ENCODE measurements around the gene CD300LG. TPM values are rescaled to one million over a fixed set of nuclear protein-coding genes. Genes with fewer than 3 reads are reported as not detected.

CD300LG gene
- polyA plus RNA-seq, 2 of the 4 experiments (the other 2 are of a cell fraction): not detected

GRCh38 chr17:43814714-43815113, 32.3 kb upstream of the CD300LG start:
- DNase-seq (ENCODE audit: low read depth in 1 of 2, low spot score in 1 of 2) (peak in 1 of 2 experiments; percentile 51), ATAC-seq (peak in 1 of 2 experiments; percentile 45; a peak in 3 of 6 replicates), FAIRE-seq (peak; percentile 46)
- POLR2A ChIA-PET: no interaction called here
- peak overlapping the region; percentile 61 for H3K4me2 ChIP-seq
- peaks cover 21% of the 10 kb centered on the region for H3K4me1 ChIP-seq
- TF ChIP-seq CEBPB (IDR thresholded peaks at IDR 0.05) (peak in 1 of 2 experiments; percentile 41; a peak in 1 of 4 replicates), HOXB5 (CRISPR knock-in tag; IDR thresholded peaks at IDR 0.05) (no peak), FOSL2 (IDR thresholded peaks at IDR 0.05) (no peak), FOSL2 (CRISPR knock-in tag; IDR thresholded peaks at IDR 0.05) (peak; percentile 55), TP53 (CRISPR knock-in tag; IDR thresholded peaks at IDR 0.05) (no peak), MAZ (IDR thresholded peaks at IDR 0.05; ENCODE audit: borderline replicate concordance, low read depth, low read length) (no peak)
- H3K4me3 ChIP-seq: no peak overlapping the region; the same call in 2 of the 3 replicates
- CTCF ChIA-PET: interaction anchor here (0.6 to 5.4 kb wide), 7 partner anchors 11 to 141 kb away, joined by 3 to 37 read pairs (median 4); partner anchors contain the start of gene CD300LG
- no peaks in the 10 kb centered on the region for H3K9me3 ChIP-seq
- H3K27ac ChIP-seq: peak overlapping the region; percentile 53 to 75; a peak in 5 of 6 replicates
- 5% methylated on average over 1 of the region's 1 CpG for WGBS (ENCODE audit: missing lambda C conversion rate)

- Histone ChIP-seq H3K4me2 (no peak overlapping the region), H3K4me1 (peaks cover 21% of the 10 kb centered on the region), H3K27ac (peak overlapping the region in 1 of 2 experiments; percentile 75; a peak in 2 of 6 replicates), H3K4me3 (no peak overlapping the region), H3K9me3 (no peaks in the 10 kb centered on the region)
- no peak for DNase-seq (ENCODE audit: low read depth in 1 of 2, low spot score in 1 of 2)
- POLR2A ChIA-PET: interaction anchor here (1.2 kb wide), 1 partner anchor 30 kb away, joined by 3 read pairs; no protein-coding TSS in a partner anchor
- WGBS (ENCODE audit: missing lambda C conversion rate): 91% methylated on average over 22 of the region's 24 CpGs
- CTCF ChIA-PET: interaction anchor here (0.6 to 5.4 kb wide), 13 partner anchors 8 to 143 kb away, joined by 3 to 37 read pairs (median 4); partner anchors contain the start of gene CD300LG
- TF ChIP-seq ZSCAN20 (CRISPR knock-in tag; IDR thresholded peaks at IDR 0.05): no peak
- TF ChIP-seq EHF (CRISPR knock-in tag; IDR thresholded peaks at IDR 0.05): no peak
- no peak for TF ChIP-seq HDAC2 (IDR thresholded peaks at IDR 0.05)
- no peak for TF ChIP-seq KDM1A (IDR thresholded peaks at IDR 0.05; ENCODE audit: low read depth)
- TF ChIP-seq HES2 (IDR thresholded peaks at IDR 0.05): no peak
- no peak for TF ChIP-seq BCL3 (IDR thresholded peaks at IDR 0.05)
- FAIRE-seq: no peak
- ATAC-seq: peak in 1 of 2 experiments; percentile 5; a peak in 1 of 6 replicates
Observed at GRCh38 chr17:43816336-43817320, 30.3 kb upstream of the CD300LG start.

- ChIA-PET POLR2A (interaction anchor here (0.9 kb wide), 1 partner anchor 28 kb away, joined by 3 read pairs; no protein-coding TSS in a partner anchor), CTCF (interaction anchor here (0.7 to 5.4 kb wide), 15 partner anchors 10 to 241 kb away, joined by 3 to 37 read pairs (median 4); partner anchors contain the start of genes CD300LG and DUSP3)
- no peak overlapping the region for H3K4me2 ChIP-seq
- WGBS (ENCODE audit: missing lambda C conversion rate): 96% methylated on average over 9 of the region's 9 CpGs
- FAIRE-seq: no peak
- DNase-seq (ENCODE audit: low read depth in 1 of 2, low spot score in 1 of 2): no peak
- no peak overlapping the region for H3K4me3 ChIP-seq
- H3K9me3 ChIP-seq: no peaks in the 10 kb centered on the region
- H3K4me1 ChIP-seq: peaks cover 21% of the 10 kb centered on the region
- no peak overlapping the region for H3K27ac ChIP-seq
- TF ChIP-seq FOSB (CRISPR knock-in tag; IDR thresholded peaks at IDR 0.05) (no peak), CEBPB (IDR thresholded peaks at IDR 0.05) (no peak), HMGXB4 (CRISPR knock-in tag; IDR thresholded peaks at IDR 0.05; ENCODE audit: borderline replicate concordance) (no peak), SMC3 (IDR thresholded peaks at IDR 0.05) (no peak), ZNF302 (CRISPR knock-in tag; IDR thresholded peaks at IDR 0.05) (no peak), ZFP36 (IDR thresholded peaks at IDR 0.05; ENCODE audit: borderline replicate concordance, partially characterized antibody) (no peak), JUNB (IDR thresholded peaks at IDR 0.05) (no peak), CTCF (IDR thresholded peaks at IDR 0.05) (no peak), SREBF2 (IDR thresholded peaks at IDR 0.05) (no peak), EHMT2 (IDR thresholded peaks at IDR 0.05; ENCODE audit: low read depth) (no peak), PBX3 (IDR thresholded peaks at IDR 0.05) (no peak), ZSCAN20 (CRISPR knock-in tag; IDR thresholded peaks at IDR 0.05) (no peak), FOSL2 (IDR thresholded peaks at IDR 0.05) (no peak), FOSL2 (CRISPR knock-in tag; IDR thresholded peaks at IDR 0.05) (no peak), MAFK (IDR thresholded peaks at IDR 0.05; ENCODE audit: partially characterized antibody) (no peak), NR3C1 (IDR thresholded peaks at IDR 0.05) (no peak), RCOR1 (IDR thresholded peaks at IDR 0.05; ENCODE audit: low read depth, low read length) (no peak)
- ATAC-seq: no peak
Observed at GRCh38 chr17:43817826-43818225, 29.1 kb upstream of the CD300LG start.
